Endodermal cell (in vitro differentiated cells): ENCODE results near the gene PCIF1. TPM values are rescaled to one million over a fixed set of nuclear protein-coding genes. Genes with fewer than 3 reads are reported as not detected.

ENCODE experiments used
- DNase-seq: peaks from one replicate; pipeline ENCODE4 v3.0.0-alpha.2; 2017
- H3K27ac ChIP-seq: 2 replicates; pipeline ENCODE4 v1.5.1; 2013; ENCODE audit warnings: mild to moderate bottlenecking, low read depth, low read length, moderate library complexity
- H3K27me3 ChIP-seq: 2 replicates; pipeline ENCODE4 v1.6.1; 2013; ENCODE audit warnings: mild to moderate bottlenecking, low read length, moderate library complexity; ENCODE audit not compliant: insufficient read depth, control insufficient read depth, poor library complexity, severe bottlenecking
- H3K36me3 ChIP-seq: 2 replicates; pipeline ENCODE4 v1.7.0; 2013; ENCODE audit warnings: mild to moderate bottlenecking, low read length, moderate library complexity; ENCODE audit not compliant: control insufficient read depth, insufficient read depth
- H3K4me1 ChIP-seq: one replicate; pipeline ENCODE4 v1.7.0; 2013; ENCODE audit warnings: low read length; ENCODE audit not compliant: control insufficient read depth, insufficient read depth
- H3K4me3 ChIP-seq: 2 replicates; pipeline ENCODE4 v1.5.1; 2013; ENCODE audit warnings: mild to moderate bottlenecking, low read length, moderate library complexity
- H3K9ac ChIP-seq: 2 replicates; pipeline ENCODE4 v1.6.1; 2013; ENCODE audit warnings: mild to moderate bottlenecking, low read length, moderate library complexity; ENCODE audit not compliant: poor library complexity, severe bottlenecking; ENCODE audit errors: extremely low read depth
- H3K9me3 ChIP-seq: 2 replicates; pipeline ENCODE4 v1.6.1; 2013; ENCODE audit warnings: mild to moderate bottlenecking, low read length, moderate library complexity; ENCODE audit not compliant: control insufficient read depth
- H3K27ac Mint-ChIP-seq: 2 replicates; pipeline ENCODE4 v1.8.0; 2020; ENCODE audit warnings: mixed read lengths
- H3K27me3 Mint-ChIP-seq: 2 replicates; pipeline ENCODE4 v1.8.0; 2021; ENCODE audit warnings: mild to moderate bottlenecking, mixed read lengths; ENCODE audit not compliant: insufficient read depth
- H3K36me3 Mint-ChIP-seq: 2 replicates; pipeline ENCODE4 v1.8.0; 2020; ENCODE audit warnings: low read depth, mixed read lengths
- H3K4me1 Mint-ChIP-seq: 2 replicates; pipeline ENCODE4 v1.8.0; 2020; ENCODE audit warnings: mixed read lengths
- H3K4me3 Mint-ChIP-seq: 2 replicates; pipeline ENCODE4 v1.8.0; 2020; ENCODE audit warnings: mild to moderate bottlenecking, moderate library complexity, mixed read lengths
- H3K9me3 Mint-ChIP-seq: 2 replicates; pipeline ENCODE4 v1.8.0; 2020; ENCODE audit warnings: mild to moderate bottlenecking, mixed read lengths
- WGBS, 2 experiments: methylation state at CpG; one replicate each; pipeline versions ENCODE4 v1.1.5 to v1.1.7; 2013; ENCODE audit warnings: missing lambda C conversion rate in 2 of 2, mixed read lengths in 1 of 2; ENCODE audit not compliant: insufficient coverage in 1 of 2, insufficient read length in 1 of 2; 5-methylcytosine and 5-hydroxymethylcytosine counted together
- total RNA-seq, 2 donors: library from RNA; stranded (reverse); fragmentation: NEBNext Ultra II Directional in 1 of 2; extraction: Animal tissue kit (Norgen Biotek cat#: 25700) in 1 of 2; gene quantifications; 2 replicates in 1 of 2; 3 replicates in 1 of 2; pipeline ENCODE4 v1.2.1, GENCODE V29; 2021
- TF ChIP-seq, protein P1 (sequence below): fragments of 200-600 bp; sonication (generic); conservative IDR thresholded peaks from 2 replicates; pipeline ENCODE4 v1.5.0; 2021; ENCODE audit warnings: antibody characterized with exemption, mild to moderate bottlenecking

The PCIF1 gene
- total RNA-seq, 2 donors from 2014 or later = 22.0 to 34.5 TPM

DNA sequence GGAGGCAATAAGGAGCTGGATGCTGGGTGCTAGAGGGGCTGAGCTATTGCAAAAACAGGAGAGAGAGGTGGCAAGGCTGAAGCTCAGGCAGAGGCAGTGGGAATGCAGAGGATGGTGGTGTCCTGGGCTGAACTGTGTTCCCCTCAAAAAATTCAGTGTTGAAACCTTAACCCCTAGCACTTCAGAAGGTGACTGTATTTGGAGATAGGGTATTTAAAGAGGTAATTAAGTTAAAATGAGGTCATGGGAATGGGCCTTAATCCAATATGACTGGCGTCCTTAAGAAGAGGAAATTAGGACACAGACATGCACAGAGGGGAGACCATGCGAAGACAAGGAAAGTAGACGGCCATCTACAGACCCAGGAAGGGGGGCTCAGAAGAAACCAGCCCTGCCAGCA lies 62.7 kb downstream of the PCIF1 start:
- TF ChIP-seq, protein P1, sequence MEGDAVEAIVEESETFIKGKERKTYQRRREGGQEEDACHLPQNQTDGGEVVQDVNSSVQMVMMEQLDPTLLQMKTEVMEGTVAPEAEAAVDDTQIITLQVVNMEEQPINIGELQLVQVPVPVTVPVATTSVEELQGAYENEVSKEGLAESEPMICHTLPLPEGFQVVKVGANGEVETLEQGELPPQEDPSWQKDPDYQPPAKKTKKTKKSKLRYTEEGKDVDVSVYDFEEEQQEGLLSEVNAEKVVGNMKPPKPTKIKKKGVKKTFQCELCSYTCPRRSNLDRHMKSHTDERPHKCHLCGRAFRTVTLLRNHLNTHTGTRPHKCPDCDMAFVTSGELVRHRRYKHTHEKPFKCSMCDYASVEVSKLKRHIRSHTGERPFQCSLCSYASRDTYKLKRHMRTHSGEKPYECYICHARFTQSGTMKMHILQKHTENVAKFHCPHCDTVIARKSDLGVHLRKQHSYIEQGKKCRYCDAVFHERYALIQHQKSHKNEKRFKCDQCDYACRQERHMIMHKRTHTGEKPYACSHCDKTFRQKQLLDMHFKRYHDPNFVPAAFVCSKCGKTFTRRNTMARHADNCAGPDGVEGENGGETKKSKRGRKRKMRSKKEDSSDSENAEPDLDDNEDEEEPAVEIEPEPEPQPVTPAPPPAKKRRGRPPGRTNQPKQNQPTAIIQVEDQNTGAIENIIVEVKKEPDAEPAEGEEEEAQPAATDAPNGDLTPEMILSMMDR = no peak
- Histone ChIP-seq H3K9me3 (no peaks in the 10 kb centered on the region), H3K27ac (no peak overlapping the region), H3K27me3 (no peaks in the 10 kb centered on the region), H3K36me3 (no peaks in the 10 kb centered on the region), H3K4me3 (no peak overlapping the region), H3K4me1 (peaks cover 4% of the 10 kb centered on the region), H3K9ac (no peak overlapping the region)
- 81 to 91% methylated on average over 3 of the region's 3 CpGs for WGBS, 2 experiments
- Mint-ChIP-seq H3K27ac (no peak overlapping the region), H3K4me1 (peaks cover 10% of the 10 kb centered on the region), H3K27me3 (no peaks in the 10 kb centered on the region), H3K9me3 (no peaks in the 10 kb centered on the region), H3K4me3 (no peak overlapping the region), H3K36me3 (no peaks in the 10 kb centered on the region)
- no peak for DNase-seq

Other genes with a start within 250 kb of the PCIF1 start
- not detected for gene WFDC13, start 232.6 kb upstream of the PCIF1 start, total RNA-seq
- gene WFDC10B, start 229.7 kb upstream of the PCIF1 start, total RNA-seq = not detected
- not detected for gene SPINT4, start 212.3 kb upstream of the PCIF1 start, total RNA-seq
- gene WFDC3, start 142.8 kb upstream of the PCIF1 start, total RNA-seq = under 1 TPM in 1 of 2 donors, not detected in 1; 0.66 TPM
- gene DNTTIP1, start 142.7 kb upstream of the PCIF1 start, total RNA-seq = 10 to 100 TPM; 31.5 to 36.1 TPM
- 100 to 1,000 TPM; 139 to 216 TPM for gene UBE2C, start 122.0 kb upstream of the PCIF1 start, total RNA-seq
- gene TNNC2, start 107.4 kb upstream of the PCIF1 start, total RNA-seq = under 1 TPM in 1 of 2 donors, not detected in 1; 0.51 TPM
- 10 to 100 TPM; 18.0 to 18.8 TPM for gene SNX21, start 100.9 kb upstream of the PCIF1 start, total RNA-seq
- gene ACOT8, start 77.3 kb upstream of the PCIF1 start, total RNA-seq = 10 to 100 TPM; 24.3 to 27.9 TPM
- 1 to 10 TPM; 2.1 to 4.6 TPM for gene ZSWIM3, start 77.1 kb upstream of the PCIF1 start, total RNA-seq
- gene ZSWIM1, start 53.5 kb upstream of the PCIF1 start, total RNA-seq = 10 to 100 TPM; 11.6 to 12.5 TPM
- 1 to 10 TPM; 2.2 to 2.6 TPM for gene SPATA25, start 47.1 kb upstream of the PCIF1 start, total RNA-seq
- 1 to 10 TPM; 4.4 to 6.4 TPM for gene NEURL2, start 43.5 kb upstream of the PCIF1 start, total RNA-seq
- 10 to 100 TPM; 70.7 to 84.8 TPM for gene CTSA, start 43.3 kb upstream of the PCIF1 start, total RNA-seq
- gene PLTP, start 22.5 kb upstream of the PCIF1 start, total RNA-seq = 100 to 1,000 TPM in 1 of 2 donors, 10 to 100 TPM in 1; 92.1 to 123 TPM
- 10 to 100 TPM; 18.3 to 21.0 TPM for gene ZNF335, start 37.5 kb downstream of the PCIF1 start, total RNA-seq
- gene MMP9, start 74.2 kb downstream of the PCIF1 start, total RNA-seq = under 1 TPM; 0.15 to 0.29 TPM
- 10 to 100 TPM in 1 of 2 donors, 1 to 10 TPM in 1; 5.7 to 10.2 TPM for gene SLC12A5, start 94.5 kb downstream of the PCIF1 start, total RNA-seq
- 10 to 100 TPM; 19.3 to 28.7 TPM for gene NCOA5, start 155.3 kb downstream of the PCIF1 start, total RNA-seq
- gene CD40, start 183.6 kb downstream of the PCIF1 start, total RNA-seq = 10 to 100 TPM in 1 of 2 donors, 1 to 10 TPM in 1; 9.0 to 16.4 TPM